ENCODE measurements around the gene USP37.
"Not testable (repeated sequence)": the region's sequence is repeated elsewhere in the genome, so short reads cannot be mapped to it uniquely, and the experiment has no call there.

USP37 gene

GRCh38 chr2:218568190-218569037, at the start of gene USP37, which contains the start of gene CNOT9:
TSS of gene USP37 (minus strand) at chr2:218568351. CDS start at chr2:218558653, 9,698 bp downstream.
TSS of gene CNOT9 (plus strand) at chr2:218568839. CDS start at chr2:218568955, 116 bp downstream.
- peak; percentile 95 to 96 for DNase-seq (ENCODE audit: low read depth in 2 of 2)

GRCh38 chr2:218615868-218616315, 47.7 kb upstream of the USP37 start:
- DNase-seq (ENCODE audit: low read depth in 2 of 2): no peak

- DNase-seq (ENCODE audit: low read depth in 2 of 2): peak; percentile 18 to 20
These were observed 39.4 kb upstream of the USP37 start, which contains the start of gene PLCD4 for GRCh38 chr2:218607436-218608115. TSS of gene PLCD4 (plus strand) at chr2:218607899. CDS start at chr2:218615740, 7,841 bp downstream.

- peak; percentile 40 to 45 for DNase-seq (ENCODE audit: low read depth in 2 of 2)
These were observed 37.3 kb upstream of the USP37 start for GRCh38 chr2:218605432-218605831.

- no peak for DNase-seq (ENCODE audit: low read depth in 2 of 2)
These were observed 17.4 kb upstream of the USP37 start for GRCh38 chr2:218585541-218585940.

- DNase-seq (ENCODE audit: low read depth in 2 of 2): no peak
These were observed 16.1 kb upstream of the USP37 start for GRCh38 chr2:218583983-218584850.

- peak; percentile 36 to 44 for DNase-seq (ENCODE audit: low read depth in 2 of 2)
These were observed 13.9 kb upstream of the USP37 start for GRCh38 chr2:218582076-218582475.

- DNase-seq (ENCODE audit: low read depth in 2 of 2): no peak
These were observed 10.2 kb upstream of the USP37 start for GRCh38 chr2:218578272-218578877.

- DNase-seq (ENCODE audit: low read depth in 2 of 2): no peak
These were observed 9.5 kb upstream of the USP37 start for GRCh38 chr2:218577482-218578220.

- DNase-seq (ENCODE audit: low read depth in 2 of 2): no peak
These were observed 8.7 kb upstream of the USP37 start for GRCh38 chr2:218576854-218577253.

GRCh38 chr2:218570850-218571249, 2.7 kb upstream of the USP37 start:
- DNase-seq (ENCODE audit: low read depth in 2 of 2): no peak

- no peak for DNase-seq (ENCODE audit: low read depth in 2 of 2)
These were observed 1.7 kb upstream of the USP37 start for GRCh38 chr2:218569661-218570500.

- no peak for DNase-seq (ENCODE audit: low read depth in 2 of 2)
These were observed 884 bp upstream of the USP37 start for GRCh38 chr2:218569038-218569431.

- no peak for DNase-seq (ENCODE audit: low read depth in 2 of 2)
These were observed 358 bp downstream of the USP37 start for GRCh38 chr2:218567797-218568189.

- no peak for DNase-seq (ENCODE audit: low read depth in 2 of 2)
These were observed 1.9 kb downstream of the USP37 start for GRCh38 chr2:218566296-218566695.

GRCh38 chr2:218564056-218564455, 4.1 kb downstream of the USP37 start:
- DNase-seq (ENCODE audit: low read depth in 2 of 2): no peak

GRCh38 chr2:218558986-218559385, 9.2 kb downstream of the USP37 start:
- no peak for DNase-seq (ENCODE audit: low read depth in 2 of 2)

- no peak for DNase-seq (ENCODE audit: low read depth in 2 of 2)
These were observed 10.2 kb downstream of the USP37 start for GRCh38 chr2:218557941-218558340.

- no peak for DNase-seq (ENCODE audit: low read depth in 2 of 2)
These were observed 12.6 kb downstream of the USP37 start for GRCh38 chr2:218555527-218555926.

GRCh38 chr2:218554225-218554624, 13.9 kb downstream of the USP37 start:
- not testable (repeated sequence) for DNase-seq (ENCODE audit: low read depth in 2 of 2)

Measured in fibroblast of skin of left quadriceps (primary cell).